ENCODE results near the gene GNPNAT1.
"Not testable (repeated sequence)": the region's sequence is repeated elsewhere in the genome, so short reads cannot be mapped to it uniquely, and the experiment has no call there.

The GNPNAT1 gene

DNA sequence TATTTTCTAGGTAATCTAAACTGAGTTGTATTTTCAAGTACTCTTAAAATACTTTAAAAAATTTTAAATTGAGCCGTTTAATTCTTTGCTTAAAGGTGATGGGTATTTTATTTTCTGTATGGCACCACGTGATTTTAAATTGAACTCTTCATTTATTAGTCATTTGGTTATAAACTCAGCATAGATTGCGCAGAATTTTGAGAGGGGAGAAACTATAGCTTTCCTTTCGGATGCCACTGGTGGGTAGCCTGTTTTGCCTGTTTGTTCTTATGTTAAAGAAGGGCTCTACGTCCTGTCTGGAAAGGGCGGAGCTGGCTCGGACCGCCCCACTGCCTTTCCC, 61.9 kb downstream of the GNPNAT1 start:
- no peak for DNase-seq (ENCODE audit: low read depth)

DNA sequence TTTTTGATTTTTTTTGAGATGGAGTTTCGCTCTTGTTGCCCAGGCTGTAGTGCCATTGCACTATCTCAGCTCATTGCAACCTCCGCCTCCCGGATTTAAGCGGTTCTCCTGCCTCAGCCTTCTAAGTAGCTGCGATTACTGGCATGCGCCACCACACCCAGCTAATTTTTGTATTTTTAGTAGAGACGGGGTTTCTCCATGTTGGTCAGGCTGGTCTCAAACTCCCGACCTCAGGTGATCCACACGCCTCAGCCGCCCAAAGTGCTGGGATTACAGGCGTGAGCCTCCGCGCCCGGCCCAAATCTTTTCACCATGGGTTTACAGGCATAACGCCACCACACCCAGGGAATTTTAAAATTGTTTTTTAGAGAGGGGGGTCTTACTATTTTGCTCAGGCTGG, 62.4 kb downstream of the GNPNAT1 start:
- DNase-seq (ENCODE audit: low read depth), result not testable (repeated sequence)

DNA sequence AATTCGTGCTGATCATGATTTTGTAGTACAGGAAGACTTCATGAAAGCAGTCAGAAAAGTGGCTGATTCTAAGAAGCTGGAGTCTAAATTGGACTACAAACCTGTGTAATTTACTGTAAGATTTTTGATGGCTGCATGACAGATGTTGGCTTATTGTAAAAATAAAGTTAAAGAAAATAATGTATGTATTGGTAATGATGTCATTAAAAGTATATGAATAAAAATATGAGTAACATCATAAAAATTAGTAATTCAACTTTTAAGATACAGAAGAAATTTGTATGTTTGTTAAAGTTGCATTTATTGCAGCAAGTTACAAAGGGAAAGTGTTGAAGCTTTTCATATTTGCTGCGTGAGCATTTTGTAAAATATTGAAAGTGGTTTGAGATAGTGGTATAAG, 63.9 kb downstream of the GNPNAT1 start:
- DNase-seq (ENCODE audit: low read depth), result not testable (repeated sequence)

Measured in activated gamma-delta T cell treated with anti-CD3 and anti-CD28 coated beads, Interleukin-2, amount 50 U/mL, for 16 hours (primary cell).